ENCODE data around the gene AIDA. TPM values are rescaled to one million over a fixed set of nuclear protein-coding genes. Genes with fewer than 3 reads are reported as not detected.
A peak's percentile ranks its signal among the peaks of the same experiment; 100 is the strongest.

The AIDA gene
- total RNA-seq, 2 experiments from 2014 or later, result 62.8 to 65.0 TPM

DNA sequence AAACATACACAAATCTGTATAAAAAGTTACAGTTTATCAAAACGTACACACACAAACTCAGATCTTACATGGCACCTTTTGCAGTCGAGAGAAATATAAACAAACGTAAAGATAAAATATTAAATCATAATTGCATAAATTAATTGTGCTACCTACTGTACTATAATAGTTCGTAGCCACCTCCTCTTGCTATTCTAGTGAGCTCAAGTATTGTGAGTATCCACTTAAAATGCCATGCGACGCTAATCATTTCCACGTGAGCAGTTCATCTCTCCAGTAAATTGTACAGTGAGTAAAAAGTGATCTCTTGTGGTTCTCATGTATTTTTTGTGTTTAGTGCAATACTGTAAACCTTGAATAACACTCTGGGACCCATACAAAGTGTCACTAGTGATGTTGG, 88.1 kb downstream of the AIDA start:
- DNase-seq, result no peak
- H3K36me3 Mint-ChIP-seq, result peaks cover 26% of the 10 kb centered on the region
- POLR2A ChIA-PET, result no interaction called here
- ATAC-seq (ENCODE audit: low read depth), result no peak
- no peaks in the 10 kb centered on the region for H3K9me3 Mint-ChIP-seq
- no peaks in the 10 kb centered on the region for H3K27me3 Mint-ChIP-seq
- no peak overlapping the region for H3K4me3 Mint-ChIP-seq
- peaks cover 8% of the 10 kb centered on the region for H3K4me1 Mint-ChIP-seq
- no peak overlapping the region for H3K27ac Mint-ChIP-seq

DNA sequence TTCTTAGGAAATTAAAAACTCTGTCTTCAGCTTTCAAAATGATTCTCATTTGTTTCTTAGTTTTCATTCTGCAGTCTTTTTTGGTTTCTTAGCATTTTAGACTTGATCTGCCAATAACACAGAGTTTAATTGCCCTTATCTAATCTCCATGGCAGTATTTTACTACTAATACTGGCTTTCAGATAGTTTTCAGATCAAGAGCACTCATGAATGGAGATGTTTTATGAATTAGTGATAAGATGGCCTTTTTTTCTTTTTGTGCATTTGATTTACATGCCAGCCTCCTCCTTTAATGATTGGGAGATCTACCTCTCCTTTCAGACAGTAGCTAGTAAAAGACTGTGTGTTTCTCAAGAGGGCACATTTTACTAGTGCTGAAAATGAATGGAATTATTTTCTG, 88.8 kb downstream of the AIDA start:
- H3K27ac Mint-ChIP-seq, result no peak overlapping the region
- no peaks in the 10 kb centered on the region for H3K9me3 Mint-ChIP-seq
- H3K36me3 Mint-ChIP-seq, result peaks cover 26% of the 10 kb centered on the region
- no peaks in the 10 kb centered on the region for H3K27me3 Mint-ChIP-seq
- ATAC-seq (ENCODE audit: low read depth) (no peak), DNase-seq (no peak)
- peaks cover 13% of the 10 kb centered on the region for H3K4me1 Mint-ChIP-seq
- no peak overlapping the region for H3K4me3 Mint-ChIP-seq
- POLR2A ChIA-PET, result no interaction called here

DNA sequence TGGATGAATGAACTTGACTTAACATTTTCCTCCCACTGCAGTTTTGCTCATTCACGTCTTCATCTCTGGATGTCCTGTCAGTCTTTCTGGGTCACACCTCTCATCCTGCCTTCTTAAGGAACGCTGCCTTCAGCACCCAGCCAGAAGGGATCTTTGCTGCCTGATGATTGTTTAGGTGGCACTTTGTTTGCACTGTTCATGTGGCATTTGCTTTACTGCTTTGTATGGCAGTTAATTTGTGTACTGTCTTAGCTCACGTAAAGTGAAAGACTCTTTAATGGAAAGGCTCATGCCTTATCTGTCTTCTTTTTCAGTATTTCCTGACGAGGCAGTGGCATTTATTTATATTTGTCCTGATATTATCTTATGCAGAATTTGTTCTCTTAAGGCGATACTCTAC, 89.5 kb downstream of the AIDA start:
- H3K27ac Mint-ChIP-seq, result no peak overlapping the region
- peaks cover 24% of the 10 kb centered on the region for H3K36me3 Mint-ChIP-seq
- POLR2A ChIA-PET, result no interaction called here
- ATAC-seq (ENCODE audit: low read depth), result no peak
- no peak for DNase-seq
- H3K9me3 Mint-ChIP-seq, result no peaks in the 10 kb centered on the region
- peaks cover 13% of the 10 kb centered on the region for H3K4me1 Mint-ChIP-seq
- H3K27me3 Mint-ChIP-seq, result no peaks in the 10 kb centered on the region
- no peak overlapping the region for H3K4me3 Mint-ChIP-seq

DNA sequence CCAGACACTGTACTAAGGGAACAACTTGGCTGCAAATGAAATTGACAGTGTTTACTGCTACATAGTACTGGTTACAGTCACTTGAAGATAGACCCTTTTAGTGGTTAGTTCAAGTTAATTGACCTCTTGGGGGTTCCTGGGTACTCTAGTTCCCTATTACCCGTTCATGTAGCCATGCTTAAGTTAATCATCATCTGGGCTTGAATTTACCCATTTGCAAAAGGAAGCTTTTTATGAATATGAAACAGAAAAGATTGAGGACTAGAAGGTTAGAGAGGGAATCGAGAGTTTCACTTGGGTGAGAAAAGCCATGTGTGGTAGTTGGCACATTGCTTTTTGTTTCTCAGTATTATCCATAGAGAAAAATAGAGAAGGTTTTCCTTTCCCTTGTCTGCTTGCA, 91.7 kb downstream of the AIDA start:
- Mint-ChIP-seq H3K27ac (no peak overlapping the region), H3K9me3 (no peaks in the 10 kb centered on the region)
- POLR2A ChIA-PET, result interaction anchor here (0.6 kb wide), 1 partner anchor 21 kb away, joined by 3 read pairs; no protein-coding TSS in a partner anchor

DNA sequence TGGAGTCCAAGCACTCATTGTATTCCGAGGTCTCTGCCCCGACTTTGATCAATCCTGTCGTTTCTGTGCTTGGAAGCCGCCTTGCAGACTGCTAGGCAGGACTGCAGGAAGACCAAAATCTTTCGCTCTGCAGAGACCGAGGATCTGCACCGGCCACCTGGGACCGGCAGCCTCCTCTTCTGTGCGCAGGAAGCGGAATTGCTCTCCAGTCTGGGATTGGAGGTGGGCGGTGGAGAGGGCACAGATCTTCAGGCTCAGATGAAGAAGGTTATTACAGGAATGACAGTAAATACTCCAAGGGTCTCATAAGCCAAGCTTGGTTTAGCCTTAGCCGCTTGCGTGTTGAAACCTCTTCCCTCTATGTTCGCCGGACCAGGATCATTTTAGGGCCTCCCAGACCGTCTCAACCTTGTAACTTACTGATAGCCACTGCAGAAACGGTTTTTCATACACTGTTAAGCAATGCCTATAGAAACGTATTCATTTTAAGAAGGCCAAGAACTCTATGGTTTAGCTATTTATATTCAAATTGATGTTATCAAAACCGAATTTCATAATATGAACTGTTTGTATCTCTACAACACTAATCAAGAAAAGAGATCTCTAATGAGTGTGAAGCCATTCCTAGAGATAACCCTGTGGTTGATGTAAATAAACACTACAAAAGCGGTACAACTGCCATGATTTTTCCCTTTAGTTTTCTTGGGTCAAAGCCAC, 93.3 kb downstream of the AIDA start:
- H3K4me1 Mint-ChIP-seq, result peaks cover 19% of the 10 kb centered on the region
- peak overlapping the region; percentile 86 for H3K4me3 Mint-ChIP-seq
- DNase-seq (peak; percentile 43), ATAC-seq (ENCODE audit: low read depth) (no peak)
- H3K27me3 Mint-ChIP-seq, result peaks cover 8% of the 10 kb centered on the region
- POLR2A ChIA-PET, result interaction anchor here (0.9 to 1.3 kb wide), 2 partner anchors 15 to 29 kb away, joined by 4 to 5 read pairs; partner anchors contain the start of gene TAF1A
- H3K9me3 Mint-ChIP-seq, result no peaks in the 10 kb centered on the region
- H3K36me3 Mint-ChIP-seq, result peaks cover 9% of the 10 kb centered on the region
- peak overlapping the region; percentile 77 for H3K27ac Mint-ChIP-seq

More for the DNA sequence above, 91.7 kb downstream of the AIDA start:
- DNase-seq, result no peak
- no peak for ATAC-seq (ENCODE audit: low read depth)
- Mint-ChIP-seq H3K36me3 (peaks cover 12% of the 10 kb centered on the region), H3K4me3 (no peak overlapping the region), H3K27me3 (peaks cover 4% of the 10 kb centered on the region), H3K4me1 (peaks cover 19% of the 10 kb centered on the region)

Other genes starting within 250 kb of the AIDA start
- under 1 TPM in 1 of 2 experiments, not detected in 1; 0.19 TPM for gene HHIPL2, start 164.4 kb downstream of the AIDA start, total RNA-seq
- 10 to 100 TPM; 12.1 to 14.4 TPM for gene TAF1A, start 122.6 kb downstream of the AIDA start, total RNA-seq
- gene MIA3, start 94.4 kb downstream of the AIDA start, total RNA-seq, result 10 to 100 TPM; 80.7 to 82.3 TPM
- gene BROX, start 73 bp upstream of the AIDA start, total RNA-seq, result 10 to 100 TPM; 46.0 to 48.6 TPM
- gene FAM177B, start 24.7 kb upstream of the AIDA start, total RNA-seq, result not detected
- 1 to 10 TPM; 2.6 to 2.7 TPM for gene DISP1, start 102.5 kb upstream of the AIDA start, total RNA-seq